HG03097 (cell line): ENCODE data around the gene TRIM64C.
"Not testable (repeated sequence)": the region's sequence is repeated elsewhere in the genome, so short reads cannot be mapped to it uniquely, and the experiment has no call there.

Experiments
- ATAC-seq: cut with Tn5 transposase; IDR thresholded peaks from one replicate; pipeline ENCODE4 v1.9.1; 2021; ENCODE audit not compliant: unreplicated experiment, low FRiP score

The TRIM64C gene

DNA sequence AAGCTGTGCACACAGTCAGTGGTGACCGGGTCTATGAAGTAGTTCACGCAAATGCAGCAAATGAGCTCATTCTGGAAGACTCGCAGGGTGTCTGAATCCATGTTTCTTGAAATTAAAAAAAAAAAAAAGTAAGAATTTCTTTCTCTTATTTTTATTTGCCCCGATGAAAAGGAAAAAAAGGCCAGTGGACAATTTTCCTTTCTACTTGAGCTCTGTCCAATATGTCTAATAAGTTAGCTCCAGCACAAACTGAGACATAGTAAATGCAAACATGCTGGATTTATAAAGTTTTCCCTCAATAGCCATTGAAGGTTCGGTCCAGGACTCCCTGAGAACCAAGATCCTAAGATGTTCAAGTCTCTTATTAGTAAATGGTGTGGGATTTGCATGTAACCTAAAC is at the start of gene TRIM64C:
Gene TRIM64C, minus strand, starts transcription at position 101 of the 400 bp plus-strand sequence. Its CDS starts 0 bp downstream, at position 101.
- not testable (repeated sequence) for ATAC-seq

- not testable (repeated sequence) for ATAC-seq
Observed at GRCh38 chr11:49102356-49102755, 43.4 kb upstream of the TRIM64C start.

DNA sequence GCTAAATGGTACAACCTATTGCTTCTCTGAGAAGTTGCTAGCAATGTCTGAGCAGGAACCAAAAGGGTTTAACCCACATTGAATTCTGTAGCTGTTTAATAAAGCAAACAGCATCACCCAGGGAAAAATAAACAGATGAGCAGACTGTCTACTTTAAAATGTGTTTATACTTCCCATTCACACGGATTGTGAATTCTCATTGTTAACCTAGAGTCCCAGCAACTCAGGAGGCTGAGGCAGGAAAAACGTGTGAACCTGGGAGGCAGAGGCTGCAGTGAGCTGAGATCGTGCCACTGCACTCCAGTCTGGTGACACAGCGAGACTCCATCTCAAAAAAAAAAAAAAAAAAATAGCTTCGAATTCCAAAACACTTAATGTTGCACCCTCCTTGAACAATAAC is 11.0 kb upstream of the TRIM64C start:
- not testable (repeated sequence) for ATAC-seq

- ATAC-seq: not testable (repeated sequence)
Observed at GRCh38 chr11:49049821-49050220, 9.1 kb downstream of the TRIM64C start.

GRCh38 chr11:49048229-49048628 is 10.7 kb downstream of the TRIM64C start:
- ATAC-seq: not testable (repeated sequence)

GRCh38 chr11:49028523-49028922 is 30.4 kb downstream of the TRIM64C start, which contains the start of gene TRIM49B:
Gene TRIM49B, plus strand, starts transcription at chr11:49028823. Its CDS starts 2,777 bp downstream, at chr11:49031600.
- ATAC-seq: not testable (repeated sequence)
